ENCODE measurements around the gene CMTM4.

- no peak for TF ChIP-seq POLR2A (IDR thresholded peaks at IDR 0.05; ENCODE audit: low read length)
- no peak for TF ChIP-seq GATA1 (IDR thresholded peaks at IDR 0.05; ENCODE audit: low read depth, low read length)
Measured at GRCh38 chr16:66699898-66700297, 3.4 kb upstream of the CMTM4 start.

Data from erythroblast (primary cell).